ENCODE data around the gene PACS2.

Gene PACS2

GRCh38 chr14:105305791-105306190, 8.8 kb upstream of the PACS2 start:
- Histone ChIP-seq H3F3A (ENCODE audit: low read depth) (no peaks in the 10 kb centered on the region), H3K4me2 (ENCODE audit: low read depth, low read length, poor library complexity, severe bottlenecking) (peak overlapping the region; percentile 8), H3K9me3 (ENCODE audit: insufficient read depth, low read depth, low read length) (no peaks in the 10 kb centered on the region), H3K4me1 (ENCODE audit: insufficient read depth, low read length, poor library complexity, severe bottlenecking) (peaks cover 12% of the 10 kb centered on the region), H3K79me2 (ENCODE audit: insufficient read depth, low read length) (no peaks in the 10 kb centered on the region), H2AFZ (ENCODE audit: low read length) (peak overlapping the region; percentile 71; the same call in 1 of the 2 replicates), H3K4me3 (ENCODE audit: low read length, poor library complexity, severe bottlenecking) (no peak overlapping the region), H3K9me2 (replicated peaks; ENCODE audit: low read depth, low read length) (no peaks in the 10 kb centered on the region), H3K36me3 (ENCODE audit: insufficient read depth, low read length) (no peaks in the 10 kb centered on the region), H3K27me3 (ENCODE audit: insufficient read depth, low read length, poor library complexity, severe bottlenecking) (no peaks in the 10 kb centered on the region), H4K20me1 (ENCODE audit: insufficient read depth, low read length, poor library complexity, severe bottlenecking) (no peaks in the 10 kb centered on the region), H3K9ac (ENCODE audit: low read depth, low read length, poor library complexity, severe bottlenecking) (no peak overlapping the region)
- TF ChIP-seq CTCF (conservative IDR thresholded peaks at IDR 0.05; ENCODE audit: low read length) (no peak), EZH2phosphoT487 (IDR thresholded peaks at IDR 0.05; ENCODE audit: borderline replicate concordance) (no peak)

GRCh38 chr14:105307052-105307727, 7.4 kb upstream of the PACS2 start:
- peaks cover 12% of the 10 kb centered on the region for H3K4me1 ChIP-seq (ENCODE audit: insufficient read depth, low read length, poor library complexity, severe bottlenecking)
- H4K20me1 ChIP-seq (ENCODE audit: insufficient read depth, low read length, poor library complexity, severe bottlenecking) = no peaks in the 10 kb centered on the region
- H3K4me2 ChIP-seq (ENCODE audit: low read depth, low read length, poor library complexity, severe bottlenecking) = no peak overlapping the region
- no peak for TF ChIP-seq CTCF (conservative IDR thresholded peaks at IDR 0.05; ENCODE audit: low read length)
- no peak for TF ChIP-seq EZH2phosphoT487 (IDR thresholded peaks at IDR 0.05; ENCODE audit: borderline replicate concordance)
- no peaks in the 10 kb centered on the region for H3K27me3 ChIP-seq (ENCODE audit: insufficient read depth, low read length, poor library complexity, severe bottlenecking)
- H3K79me2 ChIP-seq (ENCODE audit: insufficient read depth, low read length) = no peaks in the 10 kb centered on the region
- no peak overlapping the region for H2AFZ ChIP-seq (ENCODE audit: low read length)
- no peak overlapping the region for H3K9ac ChIP-seq (ENCODE audit: low read depth, low read length, poor library complexity, severe bottlenecking)
- H3K36me3 ChIP-seq (ENCODE audit: insufficient read depth, low read length) = no peaks in the 10 kb centered on the region
- H3K9me3 ChIP-seq (ENCODE audit: insufficient read depth, low read depth, low read length) = no peaks in the 10 kb centered on the region
- no peaks in the 10 kb centered on the region for H3K9me2 ChIP-seq (replicated peaks; ENCODE audit: low read depth, low read length)
- no peaks in the 10 kb centered on the region for H3F3A ChIP-seq (ENCODE audit: low read depth)
- no peak overlapping the region for H3K4me3 ChIP-seq (ENCODE audit: low read length, poor library complexity, severe bottlenecking)

- no peaks in the 10 kb centered on the region for H3K36me3 ChIP-seq (ENCODE audit: insufficient read depth, low read length)
- no peaks in the 10 kb centered on the region for H3K9me2 ChIP-seq (replicated peaks; ENCODE audit: low read depth, low read length)
- no peak overlapping the region for H2AFZ ChIP-seq (ENCODE audit: low read length)
- H4K20me1 ChIP-seq (ENCODE audit: insufficient read depth, low read length, poor library complexity, severe bottlenecking) = no peaks in the 10 kb centered on the region
- H3K27me3 ChIP-seq (ENCODE audit: insufficient read depth, low read length, poor library complexity, severe bottlenecking) = no peaks in the 10 kb centered on the region
- TF ChIP-seq CTCF (conservative IDR thresholded peaks at IDR 0.05; ENCODE audit: low read length) (no peak), EZH2phosphoT487 (IDR thresholded peaks at IDR 0.05; ENCODE audit: borderline replicate concordance) (no peak)
- H3K4me2 ChIP-seq (ENCODE audit: low read depth, low read length, poor library complexity, severe bottlenecking) = no peak overlapping the region
- peaks cover 20% of the 10 kb centered on the region for H3K4me1 ChIP-seq (ENCODE audit: insufficient read depth, low read length, poor library complexity, severe bottlenecking)
- no peaks in the 10 kb centered on the region for H3F3A ChIP-seq (ENCODE audit: low read depth)
- H3K9me3 ChIP-seq (ENCODE audit: insufficient read depth, low read depth, low read length) = no peaks in the 10 kb centered on the region
- H3K9ac ChIP-seq (ENCODE audit: low read depth, low read length, poor library complexity, severe bottlenecking) = no peak overlapping the region
- no peak overlapping the region for H3K4me3 ChIP-seq (ENCODE audit: low read length, poor library complexity, severe bottlenecking)
- H3K79me2 ChIP-seq (ENCODE audit: insufficient read depth, low read length) = no peaks in the 10 kb centered on the region
These were observed 5.2 kb upstream of the PACS2 start for GRCh38 chr14:105309371-105309770.
